DMS114 treated with DMSO at 0.1 percent for 48 hours (cell line): ENCODE measurements around the gene SPTBN2.
"Not testable (repeated sequence)": the region's sequence is repeated elsewhere in the genome, so short reads cannot be mapped to it uniquely, and the experiment has no call there.

Source experiments
- DNase-seq: peaks from one replicate; lab custom pipeline; 2025; ENCODE audit not compliant: unreplicated experiment; lab: John Stamatoyannopoulos, UW

SPTBN2 gene

DNA sequence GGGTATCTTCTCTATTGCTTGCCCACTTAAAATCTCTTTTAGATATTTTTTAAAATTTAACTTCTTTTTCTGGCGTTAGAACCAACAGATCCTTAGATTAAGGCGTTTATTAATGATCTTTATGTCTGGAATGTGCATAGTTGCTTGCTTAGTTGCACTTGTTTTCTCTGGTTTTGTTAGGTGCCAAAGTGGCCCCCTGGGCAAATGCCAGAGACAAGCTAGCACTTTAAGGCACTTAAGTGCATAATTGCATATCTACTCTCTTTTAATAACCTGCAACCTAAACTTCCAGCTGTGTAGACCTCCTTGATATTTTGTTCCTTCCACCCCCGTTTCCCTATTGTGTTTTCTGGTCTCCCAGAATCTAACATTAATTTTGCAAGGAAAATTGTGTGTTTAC is 87.2 kb downstream of the SPTBN2 start:
- no peak for DNase-seq

DNA sequence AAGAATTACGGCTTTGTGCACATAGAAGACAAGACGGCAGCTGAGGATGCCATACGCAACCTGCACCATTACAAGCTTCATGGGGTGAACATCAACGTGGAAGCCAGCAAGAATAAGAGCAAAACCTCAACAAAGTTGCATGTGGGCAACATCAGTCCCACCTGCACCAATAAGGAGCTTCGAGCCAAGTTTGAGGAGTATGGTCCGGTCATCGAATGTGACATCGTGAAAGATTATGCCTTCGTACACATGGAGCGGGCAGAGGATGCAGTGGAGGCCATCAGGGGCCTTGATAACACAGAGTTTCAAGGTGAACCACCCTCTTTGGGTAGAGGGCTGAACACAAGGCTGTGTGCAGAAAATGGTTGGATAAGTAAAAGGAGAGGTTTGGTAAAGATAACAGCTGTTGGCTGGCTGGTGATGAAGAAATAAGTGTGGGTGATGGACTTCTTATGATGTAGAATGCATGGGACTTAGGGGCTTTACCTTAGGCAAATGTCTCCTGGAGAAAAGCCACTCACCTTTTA is 89.1 kb downstream of the SPTBN2 start:
- DNase-seq = not testable (repeated sequence)

GRCh38 chr11:66639066-66639813 is 89.8 kb downstream of the SPTBN2 start:
- no peak for DNase-seq

DNA sequence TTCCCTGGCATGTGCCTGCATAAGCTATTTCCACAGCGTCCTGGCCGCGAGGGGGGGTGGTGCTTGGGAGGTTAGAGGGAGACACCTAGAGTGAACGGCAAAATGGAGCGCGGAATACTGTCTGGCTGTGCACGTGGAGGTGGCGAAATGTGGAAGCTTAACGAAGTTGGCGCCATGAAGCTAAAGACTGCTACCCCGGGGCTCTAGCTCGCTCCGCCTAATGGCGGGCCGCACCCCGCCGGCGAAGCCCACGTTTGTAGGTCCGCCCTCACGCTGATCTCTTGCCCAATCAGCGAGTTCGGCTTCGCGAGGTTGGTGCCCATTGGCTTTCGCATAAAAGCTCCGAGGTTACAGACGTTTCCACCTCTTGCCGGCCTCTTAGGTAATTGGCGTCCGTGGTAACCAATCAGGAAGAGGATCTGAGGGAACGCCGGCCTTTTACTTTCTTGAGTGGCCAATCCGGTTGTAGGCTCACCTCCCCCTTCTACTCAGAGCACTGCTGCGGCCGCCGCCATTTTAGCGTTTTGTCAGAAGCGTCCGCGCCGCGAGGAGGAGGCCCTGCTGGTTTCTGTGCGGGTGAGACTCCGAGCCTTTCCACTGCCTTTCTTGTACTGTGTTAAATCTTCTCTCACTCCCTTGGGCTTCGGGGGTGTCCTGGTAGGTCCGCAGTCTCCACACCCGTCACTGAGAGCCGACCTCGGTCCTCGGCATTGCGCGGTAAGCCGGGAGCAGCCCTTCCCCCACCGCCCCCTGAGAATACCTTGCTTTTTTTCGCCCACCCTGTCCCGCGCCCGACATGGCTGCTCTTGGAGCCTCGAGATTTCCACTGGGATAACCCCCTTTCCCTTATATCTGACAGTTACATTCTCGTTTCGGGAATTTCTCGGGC is 90.6 kb downstream of the SPTBN2 start, which contains the start of gene RBM4:
Gene RBM4, plus strand, starts transcription at position 527 of the 889 bp plus-strand sequence. CDS start 1,009 bp downstream, outside the sequence.
- DNase-seq = peak; percentile 100

DNA sequence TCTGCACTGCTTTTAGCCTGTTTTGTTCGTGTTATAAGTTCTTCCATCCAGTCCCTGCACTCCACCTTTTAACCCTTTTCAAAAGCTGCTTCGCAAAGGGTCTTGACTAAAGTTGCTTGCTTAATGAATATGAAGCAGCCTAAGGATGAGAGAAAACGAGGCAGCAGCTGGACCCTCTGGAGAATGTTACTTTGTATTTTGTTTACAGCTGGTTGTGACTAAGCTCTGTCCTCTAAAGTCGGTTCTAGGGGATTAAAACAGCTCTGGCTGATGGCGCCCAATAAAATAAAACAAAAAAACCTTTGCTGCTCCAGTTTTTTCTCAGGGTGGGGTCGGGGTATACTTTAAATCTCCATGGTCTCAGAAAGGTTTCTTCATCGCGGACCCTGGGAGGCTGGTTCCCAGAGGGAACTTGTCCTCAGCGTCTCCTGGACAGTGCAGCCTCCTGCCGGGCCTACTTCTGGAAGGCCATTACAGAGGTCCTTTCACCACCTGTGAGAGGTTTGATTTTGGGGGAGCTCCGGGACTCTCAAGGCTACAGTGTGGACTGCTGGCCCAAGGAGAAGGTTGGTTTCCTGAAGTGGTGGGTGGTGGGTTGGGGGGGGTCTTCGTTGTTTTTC is 91.3 kb downstream of the SPTBN2 start:
- peak; percentile 49 for DNase-seq

GRCh38 chr11:66636411-66636810 is 92.6 kb downstream of the SPTBN2 start:
- no peak for DNase-seq
